ENCODE data around the gene CLK2. TPM values are rescaled to one million over a fixed set of nuclear protein-coding genes. Genes with fewer than 3 reads are reported as not detected.
"Not testable (repeated sequence)": the region's sequence is repeated elsewhere in the genome, so short reads cannot be mapped to it uniquely, and the experiment has no call there.

CLK2 gene
- total RNA-seq, 1 donor from 2014 or later = 19.7 TPM

GRCh38 chr1:155247667-155248553 is 25.4 kb downstream of the CLK2 start:
- no peaks in the 10 kb centered on the region for H3K27me3 ChIP-seq (ENCODE audit: control insufficient read depth, insufficient read depth, low read length)
- FAIRE-seq (no peak), DNase-seq (ENCODE audit: low read depth) (no peak)
- H3K36me3 ChIP-seq (ENCODE audit: control insufficient read depth, insufficient read depth, low read length) = peaks cover 10% of the 10 kb centered on the region
- TF ChIP-seq, protein P1, sequence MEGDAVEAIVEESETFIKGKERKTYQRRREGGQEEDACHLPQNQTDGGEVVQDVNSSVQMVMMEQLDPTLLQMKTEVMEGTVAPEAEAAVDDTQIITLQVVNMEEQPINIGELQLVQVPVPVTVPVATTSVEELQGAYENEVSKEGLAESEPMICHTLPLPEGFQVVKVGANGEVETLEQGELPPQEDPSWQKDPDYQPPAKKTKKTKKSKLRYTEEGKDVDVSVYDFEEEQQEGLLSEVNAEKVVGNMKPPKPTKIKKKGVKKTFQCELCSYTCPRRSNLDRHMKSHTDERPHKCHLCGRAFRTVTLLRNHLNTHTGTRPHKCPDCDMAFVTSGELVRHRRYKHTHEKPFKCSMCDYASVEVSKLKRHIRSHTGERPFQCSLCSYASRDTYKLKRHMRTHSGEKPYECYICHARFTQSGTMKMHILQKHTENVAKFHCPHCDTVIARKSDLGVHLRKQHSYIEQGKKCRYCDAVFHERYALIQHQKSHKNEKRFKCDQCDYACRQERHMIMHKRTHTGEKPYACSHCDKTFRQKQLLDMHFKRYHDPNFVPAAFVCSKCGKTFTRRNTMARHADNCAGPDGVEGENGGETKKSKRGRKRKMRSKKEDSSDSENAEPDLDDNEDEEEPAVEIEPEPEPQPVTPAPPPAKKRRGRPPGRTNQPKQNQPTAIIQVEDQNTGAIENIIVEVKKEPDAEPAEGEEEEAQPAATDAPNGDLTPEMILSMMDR (IDR thresholded peaks at IDR 0.05; ENCODE audit: insufficient read depth, low read length, severe bottlenecking) = no peak
- no peak overlapping the region for H3K4me3 ChIP-seq (ENCODE audit: low read depth, low read length)

DNA sequence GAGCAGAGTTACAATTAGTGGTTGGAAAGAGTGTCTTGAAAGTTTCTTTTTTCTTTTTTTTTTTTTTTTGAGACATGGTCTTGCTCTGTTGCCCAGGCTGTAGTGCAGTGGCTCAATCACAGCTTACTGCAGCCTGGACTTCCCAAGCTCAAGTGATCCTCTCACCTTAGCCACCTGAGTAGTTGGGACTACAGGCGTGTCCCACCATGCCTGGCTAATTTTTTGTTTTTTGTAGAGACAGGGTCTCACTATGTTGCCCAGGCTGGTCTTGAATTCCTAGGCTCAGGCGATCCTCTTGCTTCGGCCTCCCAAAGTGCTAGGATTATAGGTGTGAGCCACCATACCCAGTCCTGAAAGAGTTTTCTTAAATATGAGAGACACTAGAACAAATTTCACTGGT is 26.5 kb downstream of the CLK2 start:
- not testable (repeated sequence) for DNase-seq (ENCODE audit: low read depth); H3K36me3 ChIP-seq (ENCODE audit: control insufficient read depth, insufficient read depth, low read length); FAIRE-seq; H3K27me3 ChIP-seq (ENCODE audit: control insufficient read depth, insufficient read depth, low read length); H3K4me3 ChIP-seq (ENCODE audit: low read depth, low read length)

DNA sequence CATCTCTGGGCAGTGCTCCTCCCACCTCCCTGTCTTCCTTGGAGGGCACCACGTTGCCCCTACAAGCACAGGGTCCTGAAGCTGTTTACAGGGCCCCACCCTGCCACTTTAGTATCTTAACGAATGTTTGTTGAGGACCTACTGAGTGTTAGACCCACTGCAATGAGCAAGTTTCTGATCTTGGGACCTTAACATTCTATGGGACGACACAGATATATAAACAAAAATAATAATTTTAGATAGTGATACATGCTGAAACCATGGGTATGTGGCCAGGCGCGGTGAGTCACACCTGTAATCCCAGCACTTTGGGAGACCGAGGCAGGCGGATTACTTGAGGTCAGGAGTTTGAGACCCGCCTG is 28.2 kb downstream of the CLK2 start:
- H3K27me3 ChIP-seq (ENCODE audit: control insufficient read depth, insufficient read depth, low read length) = no peaks in the 10 kb centered on the region
- FAIRE-seq (no peak), DNase-seq (ENCODE audit: low read depth) (no peak)
- H3K4me3 ChIP-seq (ENCODE audit: low read depth, low read length) = peak overlapping the region; percentile 80
- TF ChIP-seq, protein P1 (IDR thresholded peaks at IDR 0.05; ENCODE audit: insufficient read depth, low read length, severe bottlenecking) = no peak
- peaks cover 10% of the 10 kb centered on the region for H3K36me3 ChIP-seq (ENCODE audit: control insufficient read depth, insufficient read depth, low read length)

- H3K27me3 ChIP-seq (ENCODE audit: control insufficient read depth, insufficient read depth, low read length) = no peaks in the 10 kb centered on the region
- H3K36me3 ChIP-seq (ENCODE audit: control insufficient read depth, insufficient read depth, low read length) = peaks cover 11% of the 10 kb centered on the region
- peak overlapping the region; percentile 80 for H3K4me3 ChIP-seq (ENCODE audit: low read depth, low read length)
- DNase-seq (ENCODE audit: low read depth) (peak; percentile 95), FAIRE-seq (no peak)
- TF ChIP-seq, protein P1 (IDR thresholded peaks at IDR 0.05; ENCODE audit: insufficient read depth, low read length, severe bottlenecking) = no peak
Observed at GRCh38 chr1:155244368-155245162, 28.7 kb downstream of the CLK2 start.

GRCh38 chr1:155242805-155243358 is 30.4 kb downstream of the CLK2 start:
- Histone ChIP-seq H3K36me3 (ENCODE audit: control insufficient read depth, insufficient read depth, low read length) (peaks cover 8% of the 10 kb centered on the region), H3K4me3 (ENCODE audit: low read depth, low read length) (no peak overlapping the region), H3K27me3 (ENCODE audit: control insufficient read depth, insufficient read depth, low read length) (no peaks in the 10 kb centered on the region)
- FAIRE-seq = no peak
- TF ChIP-seq, protein P1 (IDR thresholded peaks at IDR 0.05; ENCODE audit: insufficient read depth, low read length, severe bottlenecking) = no peak
- no peak for DNase-seq (ENCODE audit: low read depth)

GRCh38 chr1:155241841-155242264 is 31.5 kb downstream of the CLK2 start:
- Histone ChIP-seq H3K27me3 (ENCODE audit: control insufficient read depth, insufficient read depth, low read length) (no peaks in the 10 kb centered on the region), H3K4me3 (ENCODE audit: low read depth, low read length) (no peak overlapping the region), H3K36me3 (ENCODE audit: control insufficient read depth, insufficient read depth, low read length) (peaks cover 4% of the 10 kb centered on the region)
- FAIRE-seq = no peak
- TF ChIP-seq, protein P1 (IDR thresholded peaks at IDR 0.05; ENCODE audit: insufficient read depth, low read length, severe bottlenecking) = no peak
- DNase-seq (ENCODE audit: low read depth) = no peak
